Hematopoietic multipotent progenitor cell treated with erythropoietin and hydrocortisone succinate and interleukin-3 and kit ligand, for 6 days (in vitro differentiated cells): ENCODE data around the gene ZNF783.
"Not testable (repeated sequence)": the region's sequence is repeated elsewhere in the genome, so short reads cannot be mapped to it uniquely, and the experiment has no call there.

Experiments
- DNase-seq: peaks from one replicate; pipeline ENCODE4 v3.0.0-alpha.2; 2015

The ZNF783 gene

DNA sequence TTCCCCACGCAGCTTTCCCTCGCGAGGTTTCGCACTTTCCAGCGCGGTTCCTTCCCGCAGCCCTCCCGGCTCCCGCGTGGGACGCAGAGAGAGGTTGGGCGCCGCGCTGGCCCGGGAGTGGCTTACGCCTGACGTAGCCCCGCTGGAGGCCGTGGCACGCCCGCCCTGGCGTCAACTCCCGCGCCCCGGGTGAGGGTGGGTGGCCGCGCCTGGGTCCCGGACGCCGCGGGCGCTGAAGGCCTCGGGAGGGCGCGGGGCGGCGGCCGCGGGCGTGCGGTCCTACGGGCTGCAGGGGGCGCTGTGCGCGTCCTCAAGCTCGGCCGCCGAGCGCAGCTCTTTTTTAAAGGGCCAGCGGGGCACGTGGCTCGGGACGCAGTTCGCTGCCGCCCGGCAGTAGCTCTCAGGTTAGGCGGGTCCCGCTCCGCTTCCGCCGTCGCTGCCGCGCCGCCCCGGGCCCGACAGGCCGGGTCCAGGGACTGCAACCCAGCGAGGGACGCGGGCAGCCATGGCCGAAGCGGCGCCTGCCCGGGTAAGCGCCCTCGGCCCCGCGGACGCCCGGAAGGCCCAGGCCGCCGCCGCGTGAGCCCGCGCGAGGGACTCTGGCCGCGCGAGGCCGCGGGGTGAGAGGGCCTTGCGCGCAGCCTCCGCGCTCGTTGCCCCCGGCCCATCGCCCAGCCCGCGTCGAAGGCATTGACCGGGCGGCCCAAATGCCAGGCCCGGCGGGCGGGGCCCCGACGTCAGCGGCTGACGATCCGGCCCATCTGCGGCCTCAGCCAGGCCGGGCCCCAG is at the start of gene ZNF783:
TSS of gene ZNF783 (plus strand) at position 368 of the 789 bp plus-strand sequence. CDS start at position 506, 138 bp downstream.
- DNase-seq = peak; percentile 92

DNA sequence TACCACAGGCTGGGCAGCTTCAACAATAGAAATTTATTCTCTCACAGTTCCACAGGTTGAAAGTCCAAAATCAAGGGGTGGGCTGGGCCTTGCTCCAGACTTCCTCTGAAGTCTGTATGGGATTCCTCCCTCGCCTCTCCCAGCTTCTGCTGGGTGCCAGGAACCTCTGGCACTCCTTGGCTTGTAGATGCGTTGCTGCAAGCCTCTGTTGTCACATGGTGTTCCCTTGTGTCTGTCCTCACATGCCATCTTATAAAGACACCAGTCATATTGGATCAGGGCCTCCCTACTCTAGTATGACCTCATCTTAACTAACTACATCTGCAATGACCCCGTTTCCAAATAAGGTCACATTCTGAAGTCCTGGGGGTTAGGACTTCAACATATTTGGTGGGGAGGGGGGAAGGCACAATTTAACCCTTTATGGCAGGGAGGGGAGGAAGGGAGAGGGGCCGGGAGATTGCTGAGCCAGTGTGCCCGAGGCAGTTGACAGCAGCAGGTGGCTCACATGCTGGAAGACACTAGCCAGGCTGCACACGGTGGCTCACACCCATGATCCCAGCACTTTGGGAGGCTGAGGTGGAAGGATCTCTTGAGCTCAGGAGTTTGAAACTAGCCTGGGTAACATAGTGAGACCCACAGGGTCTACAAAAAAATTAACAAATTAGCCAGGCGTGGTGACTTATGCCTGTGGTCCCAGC is 47.8 kb upstream of the ZNF783 start:
- DNase-seq = no peak

DNA sequence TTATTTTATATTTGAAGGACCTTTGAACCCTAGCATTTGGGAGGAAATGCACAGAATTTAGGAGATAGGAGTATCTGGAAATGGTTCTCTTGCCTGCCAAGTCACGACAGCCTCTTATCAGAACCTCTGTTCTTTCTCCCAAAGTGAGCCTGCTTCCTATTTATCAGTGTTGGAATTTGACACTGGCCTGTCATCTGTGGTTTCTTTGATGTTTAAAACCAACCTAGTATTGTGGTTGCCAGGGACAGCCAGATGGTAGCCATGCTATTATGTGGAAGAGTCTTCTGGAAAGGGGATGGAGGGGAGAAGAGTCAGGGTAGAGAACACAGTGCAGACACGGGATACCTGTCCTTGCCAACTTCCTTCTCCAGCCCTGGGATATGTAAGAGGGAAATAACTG is 45.6 kb upstream of the ZNF783 start:
- DNase-seq = no peak

DNA sequence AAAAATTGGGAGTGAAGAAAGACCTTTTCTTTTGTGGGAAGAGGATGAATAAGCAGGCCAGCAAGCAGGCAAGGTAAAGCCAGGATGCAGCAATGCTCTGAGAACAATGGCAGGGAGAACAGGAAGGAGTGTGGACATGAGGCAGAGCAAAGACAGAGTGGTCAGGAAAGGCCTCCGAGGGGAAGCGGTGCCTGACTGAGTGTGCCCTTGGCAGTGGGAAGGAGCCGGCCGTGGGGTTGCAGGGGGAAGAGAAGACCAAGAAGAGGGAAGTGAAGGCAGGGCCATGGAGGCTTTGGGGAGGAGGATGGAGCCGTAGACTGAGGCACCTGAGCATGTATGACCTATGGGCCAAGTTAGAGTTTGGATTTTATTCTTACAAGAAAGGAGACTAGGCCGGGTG is 44.4 kb upstream of the ZNF783 start:
- no peak for DNase-seq

DNA sequence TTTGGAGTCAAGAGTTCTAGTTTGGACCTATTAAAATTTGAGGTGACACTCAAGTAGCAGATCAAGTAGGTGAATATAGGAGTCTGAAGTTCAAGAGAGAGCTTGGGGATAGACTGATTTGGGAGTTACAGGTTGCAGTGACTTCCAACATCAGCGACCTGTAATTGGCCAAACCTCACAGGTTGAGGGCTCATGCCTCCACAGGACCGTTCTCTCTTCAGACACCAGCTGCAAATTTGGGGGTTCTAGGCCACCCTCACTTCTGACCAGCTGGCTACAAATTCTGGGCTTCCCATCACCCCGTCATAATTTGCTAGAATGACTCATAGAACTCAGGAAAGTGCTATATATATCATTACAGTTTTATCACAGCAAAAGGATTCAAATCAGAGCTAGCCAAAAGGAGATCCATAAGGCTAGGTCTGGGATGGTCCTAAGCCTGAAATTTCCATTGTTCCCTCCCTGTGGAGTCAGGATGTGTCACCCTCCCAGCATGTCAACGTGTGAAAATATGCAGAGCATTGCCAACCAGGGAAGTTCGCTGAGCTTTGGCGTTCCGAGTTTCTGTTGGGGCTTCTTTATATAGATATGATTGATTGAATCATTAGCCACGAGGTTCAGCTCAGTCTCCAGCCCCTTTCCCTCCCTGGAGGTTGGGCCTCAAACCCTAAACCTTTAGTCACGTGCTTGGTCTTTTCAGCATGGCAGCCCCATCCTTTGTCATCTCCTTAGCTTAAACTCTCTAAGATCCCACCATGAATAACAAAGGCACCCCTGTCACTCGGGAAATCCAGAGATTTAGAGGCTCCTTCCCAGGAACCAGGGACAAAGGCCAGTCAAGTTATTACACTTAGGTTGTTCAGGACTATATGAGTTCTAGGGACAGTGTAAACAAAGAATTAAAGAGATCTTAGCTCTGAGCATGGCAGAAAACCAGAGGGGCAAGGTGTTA is 43.3 kb upstream of the ZNF783 start:
- DNase-seq = no peak

DNA sequence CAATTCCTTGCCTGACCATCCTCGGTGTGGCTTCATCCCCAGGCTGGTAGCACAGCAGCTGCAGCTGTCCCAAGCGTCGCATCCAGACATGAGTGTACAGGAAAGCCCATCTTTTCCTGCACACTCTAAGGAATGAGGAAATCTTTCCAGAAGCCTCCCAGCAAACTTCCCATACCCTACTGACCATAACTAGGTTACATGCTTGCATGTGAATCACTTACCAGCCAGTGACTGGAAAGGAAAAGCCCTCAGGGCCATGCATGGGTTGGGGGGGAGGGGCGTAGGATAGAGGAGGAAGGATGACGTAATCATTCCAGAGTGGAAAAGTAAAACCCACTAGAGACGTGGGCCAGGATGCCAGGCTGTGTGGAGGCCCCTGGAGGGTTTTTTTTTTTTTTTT is 41.5 kb upstream of the ZNF783 start:
- DNase-seq = no peak

DNA sequence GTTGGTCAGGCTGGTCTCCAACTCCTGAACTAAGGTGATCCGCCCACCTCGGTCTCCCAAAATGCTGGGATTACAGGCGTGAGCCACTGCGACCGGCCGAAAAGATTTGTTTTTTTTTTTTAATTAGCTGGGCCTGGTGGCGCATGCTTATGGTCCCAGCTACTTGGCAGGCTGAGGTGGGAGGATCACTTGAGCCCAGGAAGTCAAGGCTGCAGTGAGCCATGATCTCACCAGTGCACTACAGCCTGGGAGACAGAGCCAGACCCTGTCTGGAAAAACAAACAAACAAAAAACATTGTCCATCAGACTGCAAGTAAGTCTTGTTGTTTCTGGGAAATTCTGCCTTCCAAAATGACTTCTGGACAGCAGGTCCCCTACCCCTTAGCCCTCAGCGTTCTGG is 38.8 kb upstream of the ZNF783 start:
- DNase-seq = no peak

DNA sequence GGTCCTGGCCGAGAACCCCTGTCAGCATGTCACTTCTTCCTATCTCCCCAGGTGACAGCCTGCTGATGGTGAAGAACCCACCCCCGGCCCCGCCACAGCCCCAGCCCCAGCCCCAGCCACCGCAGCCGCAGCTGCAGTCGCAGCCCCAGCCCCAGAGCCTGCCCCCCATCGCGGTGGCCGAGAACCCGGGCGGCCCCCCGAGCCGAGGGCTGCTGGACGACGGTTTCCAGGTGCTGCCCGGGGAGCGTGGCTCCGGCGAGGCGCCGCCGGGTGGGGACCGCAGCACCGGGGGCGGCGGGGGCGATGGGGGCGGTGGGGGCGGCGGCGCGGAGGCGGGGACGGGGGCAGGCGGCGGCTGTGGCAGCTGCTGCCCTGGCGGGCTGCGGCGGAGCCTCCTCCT is 38.2 kb upstream of the ZNF783 start:
- no peak for DNase-seq

DNA sequence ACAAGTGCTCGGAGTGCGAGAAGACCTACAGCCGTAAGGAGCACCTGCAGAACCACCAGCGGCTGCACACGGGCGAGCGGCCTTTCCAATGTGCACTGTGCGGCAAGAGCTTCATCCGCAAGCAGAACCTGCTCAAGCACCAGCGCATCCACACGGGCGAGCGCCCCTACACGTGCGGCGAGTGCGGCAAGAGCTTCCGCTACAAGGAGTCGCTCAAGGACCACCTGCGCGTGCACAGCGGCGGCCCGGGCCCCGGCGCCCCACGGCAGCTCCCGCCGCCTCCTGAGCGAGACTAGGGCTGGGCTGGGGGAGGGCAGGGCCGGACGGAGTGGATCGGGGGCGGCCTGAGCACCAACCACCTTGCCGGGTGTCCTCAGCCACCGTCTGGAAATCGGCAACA is 37.6 kb upstream of the ZNF783 start:
- DNase-seq = no peak

DNA sequence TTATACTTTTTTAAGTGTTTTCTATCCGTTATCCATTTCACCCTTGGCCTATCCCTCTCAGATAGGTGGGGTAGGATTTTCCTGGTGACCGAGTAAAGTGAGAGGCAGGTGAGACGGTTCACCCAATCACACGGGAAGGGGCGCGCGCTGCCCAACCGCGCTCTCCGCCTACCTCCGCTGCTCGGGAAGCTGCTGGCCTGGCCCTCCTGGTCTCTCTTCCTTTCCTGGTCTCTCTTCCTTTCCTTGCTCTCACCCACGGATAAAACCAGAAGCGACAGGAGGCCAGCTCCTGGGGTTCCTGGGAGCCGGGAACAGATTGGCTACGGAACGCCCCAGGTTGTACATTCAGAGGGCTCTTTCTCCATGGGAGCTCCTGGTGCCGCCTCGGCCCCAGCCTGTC is 36.9 kb upstream of the ZNF783 start:
- no peak for DNase-seq

DNA sequence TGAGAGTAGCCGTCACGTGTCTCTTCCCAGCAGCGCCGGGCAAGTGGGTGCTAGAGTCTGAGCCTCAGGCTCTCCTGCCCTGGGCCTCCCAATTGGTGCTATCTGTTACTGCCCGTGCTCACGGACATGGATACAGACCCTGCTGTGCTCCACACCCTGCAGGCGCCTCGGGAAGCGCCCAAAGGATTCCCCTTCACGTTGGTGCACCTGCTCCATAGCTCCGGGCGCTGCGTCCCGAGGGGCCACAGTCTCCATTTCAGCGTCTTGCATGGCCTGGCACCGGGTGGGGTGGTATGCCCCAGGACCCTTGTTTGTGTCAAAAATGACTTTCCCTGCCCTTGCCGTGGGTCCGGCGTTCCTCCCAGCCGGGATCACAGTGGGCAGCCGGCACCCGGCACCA is 36.3 kb upstream of the ZNF783 start:
- no peak for DNase-seq

DNA sequence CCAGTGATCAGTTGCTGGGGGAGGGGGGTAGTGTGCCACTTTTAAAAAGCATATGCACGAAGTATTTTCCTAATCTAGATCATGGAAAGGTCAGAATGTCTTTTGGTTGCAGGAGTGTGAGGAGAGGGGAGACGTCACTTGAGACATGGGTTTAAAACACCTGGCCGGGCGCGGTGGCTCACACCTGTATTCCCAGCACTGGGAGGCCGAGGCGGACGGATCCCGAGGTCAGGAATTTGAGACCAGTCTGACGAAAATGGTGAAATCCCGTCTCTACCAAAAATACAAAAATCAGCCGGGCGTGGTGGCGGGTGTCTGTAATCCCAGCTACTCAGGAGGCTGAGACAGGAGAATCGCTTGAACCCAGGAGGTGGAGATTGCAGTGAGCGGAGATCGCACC is 35.6 kb upstream of the ZNF783 start:
- DNase-seq = not testable (repeated sequence)

DNA sequence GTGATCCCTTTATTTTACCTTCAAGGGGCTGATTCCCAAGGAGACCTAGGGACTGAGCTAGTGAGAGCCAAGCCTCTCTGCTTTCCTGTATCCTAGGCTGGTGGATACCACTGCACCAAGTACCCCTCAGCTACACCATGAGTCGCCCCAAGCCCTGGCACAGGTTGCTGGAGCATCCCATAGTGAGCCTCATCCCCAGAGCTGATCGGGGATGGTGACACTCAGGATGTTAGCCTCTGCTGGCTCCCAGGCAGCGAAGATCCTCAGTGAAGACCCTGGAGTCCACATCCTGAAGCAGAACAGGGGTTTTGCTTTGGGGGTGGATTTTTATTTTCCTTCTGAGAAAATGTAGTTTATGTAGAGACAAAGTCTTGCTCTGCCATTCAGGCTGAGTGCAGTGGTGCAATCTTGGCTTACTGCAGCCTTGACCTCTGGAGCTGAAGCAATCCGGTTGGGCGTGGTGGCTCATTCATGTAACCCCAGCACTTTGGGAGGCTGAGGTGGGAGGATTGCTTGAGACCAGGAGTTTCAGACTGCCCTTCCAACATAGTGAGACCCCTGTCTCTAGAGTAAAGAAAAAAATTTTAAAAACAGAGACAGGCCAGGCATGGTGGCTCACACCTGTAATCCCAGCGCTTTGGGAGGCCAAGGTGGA is 35.0 kb upstream of the ZNF783 start:
- no peak for DNase-seq

DNA sequence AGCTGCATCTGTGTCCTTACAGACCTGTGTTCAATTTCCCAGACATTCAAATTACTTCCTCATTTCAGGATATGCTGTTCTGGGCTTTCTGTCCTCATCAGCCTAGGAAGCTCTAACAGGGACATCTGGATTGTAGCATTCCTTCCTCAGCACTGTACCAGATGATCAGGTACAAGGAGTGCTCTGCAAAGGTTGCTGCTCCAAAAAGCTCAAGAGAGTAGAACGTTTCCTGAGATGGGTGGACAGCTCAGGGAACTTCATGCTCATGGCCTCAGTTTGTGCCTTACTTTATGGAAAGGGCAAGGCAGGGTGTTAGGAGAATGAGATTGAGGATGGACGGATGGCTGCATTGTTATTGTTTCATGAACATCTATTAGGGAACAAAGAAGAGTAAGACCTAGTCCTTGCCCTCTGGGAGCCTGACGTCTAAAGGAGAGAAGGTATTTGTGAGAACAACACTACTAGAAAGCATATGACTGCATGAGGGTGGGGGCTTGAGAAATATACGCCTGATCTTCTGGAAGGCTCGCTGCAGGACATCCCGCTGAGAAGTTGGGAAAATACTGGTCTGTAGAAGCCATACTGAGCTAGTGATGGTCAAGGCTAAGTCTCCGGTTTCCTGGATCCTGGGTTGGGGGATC is 33.0 kb upstream of the ZNF783 start:
- no peak for DNase-seq

DNA sequence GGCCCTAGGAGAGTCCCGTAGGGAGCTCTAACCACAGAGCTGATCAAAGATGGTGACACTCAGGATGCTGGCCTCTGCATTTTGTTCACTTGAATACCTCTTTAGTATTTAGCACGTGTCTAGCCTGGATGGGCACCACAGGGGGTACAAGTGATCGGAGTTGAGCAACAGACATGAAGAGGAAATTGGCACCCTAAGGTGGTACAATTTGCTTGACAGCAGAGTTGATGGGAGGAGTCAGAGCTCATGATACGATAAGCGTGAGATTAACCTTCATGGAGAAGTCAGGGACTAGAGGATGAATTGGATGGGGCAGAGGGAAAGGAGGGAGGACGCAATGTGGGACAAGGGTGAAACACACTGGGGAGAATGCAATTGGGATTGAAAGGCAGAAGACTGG is 32.5 kb upstream of the ZNF783 start:
- peak; percentile 5 for DNase-seq

DNA sequence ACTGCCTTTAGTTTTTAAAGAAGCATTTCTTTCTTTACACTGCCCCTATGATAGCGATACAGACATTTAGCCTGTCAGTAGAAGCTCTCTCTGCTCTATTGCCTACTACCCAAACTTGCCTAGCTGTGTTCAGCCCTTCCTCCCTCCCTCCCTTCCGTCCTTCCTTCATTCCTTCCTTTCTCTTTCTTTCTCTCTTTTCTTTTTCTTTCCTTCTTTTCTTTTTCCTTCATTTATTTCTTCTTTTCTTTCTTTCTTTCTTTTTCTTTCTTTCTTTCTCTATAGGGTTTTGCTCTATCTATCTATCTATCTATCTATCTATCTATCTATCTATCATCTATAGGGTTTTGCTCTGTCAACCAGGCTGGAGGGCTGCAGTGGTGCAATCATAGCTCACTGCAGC is 29.6 kb upstream of the ZNF783 start:
- DNase-seq = no peak

DNA sequence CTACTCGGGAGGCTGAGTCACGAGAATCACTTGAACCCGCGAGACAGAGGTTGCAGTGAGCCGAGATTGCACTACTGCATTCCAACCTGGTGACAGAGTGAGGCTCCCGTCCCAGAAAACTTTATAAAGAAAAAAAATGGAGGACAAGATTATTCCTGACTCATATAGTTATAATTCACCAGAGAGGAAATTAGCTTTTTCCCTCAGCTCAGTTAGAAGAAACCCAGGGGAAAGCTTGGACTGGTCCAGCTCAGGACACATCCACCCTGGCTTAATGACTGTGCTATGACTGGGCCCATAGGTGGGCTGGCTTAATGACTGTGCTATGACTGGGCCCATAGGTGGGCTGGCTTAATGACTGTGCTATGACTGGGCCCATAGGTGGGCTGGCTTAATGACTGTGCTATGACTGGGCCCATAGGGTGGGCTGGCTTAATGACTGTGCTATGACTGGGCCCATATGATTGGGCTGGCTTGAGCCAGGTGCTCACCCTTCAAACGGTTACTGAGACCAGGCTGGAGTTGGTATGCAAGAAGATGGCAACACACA is 28.3 kb upstream of the ZNF783 start:
- DNase-seq = not testable (repeated sequence)

DNA sequence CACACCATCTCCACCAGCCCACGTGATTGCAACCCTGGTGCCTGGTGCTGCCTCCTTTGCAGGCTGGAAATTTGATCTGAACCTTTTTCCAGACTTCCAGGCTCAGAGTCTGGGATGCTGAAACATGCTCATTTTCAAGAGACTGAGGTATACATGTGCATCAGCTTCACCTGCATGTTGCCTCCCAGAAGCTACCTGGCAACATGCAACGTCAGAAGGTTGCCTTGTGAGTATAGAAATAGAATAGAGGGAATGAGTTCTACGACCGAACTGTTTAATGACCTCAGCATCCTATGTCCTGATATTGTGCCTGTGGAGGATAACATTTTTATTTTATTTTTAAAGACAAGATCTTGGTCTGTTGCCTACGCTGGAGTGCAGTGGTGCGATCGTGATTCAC is 24.5 kb upstream of the ZNF783 start:
- DNase-seq = no peak

DNA sequence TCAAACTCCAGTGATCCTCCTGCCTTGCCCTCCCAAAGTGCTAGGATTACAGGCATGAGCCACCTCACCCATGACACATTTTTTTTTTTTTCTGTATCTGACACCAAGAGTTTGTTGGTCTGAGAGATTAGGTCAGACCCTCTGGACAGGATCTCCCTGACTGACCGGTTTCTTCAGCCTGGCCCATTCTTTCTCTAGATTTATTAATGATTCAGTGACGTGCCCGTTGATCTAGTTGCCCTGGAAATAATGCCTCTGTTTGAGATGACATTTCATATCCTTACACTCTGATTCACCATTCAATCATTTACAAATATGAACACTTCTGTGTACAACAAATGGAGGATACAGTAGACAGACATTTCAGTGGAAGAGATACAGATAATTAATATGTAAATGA is 23.9 kb upstream of the ZNF783 start:
- no peak for DNase-seq

DNA sequence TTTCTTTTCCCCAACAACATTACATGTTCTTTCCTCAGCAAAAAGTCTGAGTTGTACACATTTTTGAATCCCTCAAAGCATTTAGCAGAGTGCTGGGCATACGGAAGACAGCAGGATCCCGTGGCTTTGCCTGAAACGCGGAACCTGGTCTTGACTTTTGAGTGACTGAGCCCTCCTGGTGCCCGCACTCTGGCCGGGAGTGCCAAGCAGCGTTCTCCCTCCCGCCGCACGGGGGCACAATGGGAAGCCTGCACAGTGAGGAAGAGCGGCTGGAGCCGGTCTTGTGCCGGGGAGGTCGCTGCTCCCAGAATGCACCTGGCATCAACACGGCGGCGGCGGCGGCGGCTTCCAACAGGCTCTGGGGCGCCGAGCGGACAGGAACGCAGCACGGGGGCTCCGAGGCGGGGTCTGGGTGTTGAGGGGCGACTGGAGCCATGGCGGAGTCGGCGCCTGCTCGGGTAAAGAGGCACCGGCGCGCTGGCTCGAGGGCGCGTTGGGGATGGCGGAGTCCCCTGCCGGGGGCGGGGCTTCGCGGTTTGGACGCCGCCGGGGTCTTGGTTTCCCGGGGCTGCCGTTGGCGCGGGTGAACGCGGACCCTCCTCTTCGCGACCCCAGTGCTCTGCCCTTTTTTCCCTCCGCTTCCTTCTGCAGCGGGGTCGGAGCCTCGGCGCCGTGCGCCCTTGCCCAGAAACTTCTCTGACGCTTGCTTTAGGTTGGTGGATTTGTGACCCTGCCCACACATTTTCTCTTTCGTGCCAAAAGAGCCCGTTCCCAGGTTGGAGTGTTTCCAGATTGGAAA is 22.5 kb upstream of the ZNF783 start, which contains the start of gene ZNF212:
TSS of gene ZNF212 (plus strand) at position 307 of the 799 bp plus-strand sequence. CDS start at position 435, 128 bp downstream.
- peak; percentile 94 for DNase-seq

DNA sequence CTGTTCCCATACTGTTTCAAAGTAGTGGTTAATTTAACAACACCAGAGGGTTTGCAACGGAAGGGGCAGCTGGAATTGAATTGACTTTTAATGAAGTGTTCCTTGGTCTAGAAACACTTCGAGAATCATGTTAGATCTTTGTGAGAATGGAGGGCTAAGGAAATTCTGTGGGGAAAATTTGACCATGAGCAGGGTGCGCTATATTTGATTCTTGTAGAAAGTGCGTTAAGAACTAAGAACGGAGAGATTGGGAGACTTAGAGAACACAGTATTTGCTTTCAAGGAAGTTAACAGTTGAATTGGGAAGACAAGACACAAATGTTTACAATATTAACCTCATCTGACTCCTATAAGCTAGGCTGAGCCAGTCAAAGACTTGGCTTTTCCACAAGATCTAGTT is 21.4 kb upstream of the ZNF783 start:
- no peak for DNase-seq
